GM23338 (cell line): ENCODE results near the gene APOL6. TPM values are rescaled to one million over a fixed set of nuclear protein-coding genes. Genes with fewer than 3 reads are reported as not detected.

Experiments
- ATAC-seq: fragments of 200-7000 bp; cut with Tn5 transposase; 3 replicates; pipeline ENCODE4 v1.9.1; 2020
- DNase-seq: peaks from one replicate; pipeline ENCODE4 v3.0.0-alpha.2; 2015; ENCODE audit warnings: low spot score
- H2AFZ ChIP-seq: fragments of 200-600 bp; sonication (generic); 2 replicates; pipeline ENCODE4 v1.8.0; 2016; ENCODE audit warnings: antibody characterized with exemption, mild to moderate bottlenecking, moderate library complexity
- H3F3A ChIP-seq: fragments of 200-600 bp; sonication (generic); replicated peaks from 2 replicates; pipeline ENCODE4 v1.8.0; 2017; ENCODE audit warnings: antibody characterized with exemption, mixed run types, low read depth
- H3K27ac ChIP-seq: fragments of 200-600 bp; sonication (generic); 2 replicates; pipeline ENCODE4 v1.6.1; 2016; ENCODE audit warnings: low read depth
- H3K27me3 ChIP-seq: fragments of 200-600 bp; sonication (generic); 2 replicates; pipeline ENCODE4 v1.8.0; 2016; ENCODE audit warnings: mild to moderate bottlenecking, mixed run types, moderate library complexity; ENCODE audit not compliant: insufficient read depth
- H3K36me3 ChIP-seq: fragments of 200-600 bp; sonication (generic); 2 replicates; pipeline ENCODE4 v1.8.0; 2016; ENCODE audit warnings: mild to moderate bottlenecking; ENCODE audit not compliant: insufficient read depth
- H3K4me1 ChIP-seq: fragments of 200-600 bp; sonication (generic); 2 replicates; pipeline ENCODE4 v1.8.0; 2016; ENCODE audit warnings: mild to moderate bottlenecking, moderate library complexity; ENCODE audit not compliant: insufficient read depth
- H3K4me2 ChIP-seq: fragments of 200-600 bp; sonication (generic); 2 replicates; pipeline ENCODE4 v1.7.1; 2017; ENCODE audit warnings: mixed run types
- H3K4me3 ChIP-seq: fragments of 200-600 bp; sonication (generic); 2 replicates; pipeline ENCODE4 v1.6.1; 2016; ENCODE audit warnings: mixed run types
- H3K79me2 ChIP-seq: fragments of 200-600 bp; sonication (generic); replicated peaks from 2 replicates; pipeline ENCODE4 v1.8.0; 2017; ENCODE audit warnings: mild to moderate bottlenecking; ENCODE audit not compliant: insufficient read depth
- H3K9me2 ChIP-seq: fragments of 200-600 bp; sonication (generic); 2 replicates; pipeline ENCODE4 v1.8.0; 2017; ENCODE audit not compliant: insufficient read depth
- H4K20me1 ChIP-seq: fragments of 200-600 bp; sonication (generic); replicated peaks from 2 replicates; pipeline ENCODE4 v1.8.0; 2017; ENCODE audit warnings: mild to moderate bottlenecking; ENCODE audit not compliant: insufficient read depth
- H3K27ac Mint-ChIP-seq: 2 replicates; pipeline ENCODE4 v1.8.0; 2020; ENCODE audit warnings: inconsistent platforms, mild to moderate bottlenecking, moderate library complexity, mixed read lengths
- H3K27me3 Mint-ChIP-seq: 3 replicates; pipeline ENCODE4 v1.8.0; 2022; ENCODE audit warnings: low read depth, mild to moderate bottlenecking, moderate library complexity, mixed read lengths, inconsistent platforms; ENCODE audit not compliant: insufficient read depth, poor library complexity
- H3K36me3 Mint-ChIP-seq: 3 replicates; pipeline ENCODE4 v1.8.0; 2021; ENCODE audit warnings: low read depth, mild to moderate bottlenecking, inconsistent platforms, moderate library complexity, mixed read lengths
- H3K4me1 Mint-ChIP-seq: 3 replicates; pipeline ENCODE4 v1.8.0; 2020; ENCODE audit warnings: mild to moderate bottlenecking, inconsistent platforms, mixed read lengths
- H3K4me3 Mint-ChIP-seq: 3 replicates; pipeline ENCODE4 v1.8.0; 2021; ENCODE audit warnings: moderate library complexity, mild to moderate bottlenecking, inconsistent platforms, mixed read lengths
- H3K9me3 Mint-ChIP-seq: 3 replicates; pipeline ENCODE4 v1.8.0; 2020; ENCODE audit warnings: moderate library complexity, mild to moderate bottlenecking, inconsistent platforms, mixed read lengths
- EZH2 ChIP-seq: fragments of 200-600 bp; sonication (generic); IDR thresholded peaks from one replicate; pipeline ENCODE4 v1.8.0; 2017; ENCODE audit warnings: antibody characterized with exemption, mild to moderate bottlenecking, low read depth; ENCODE audit not compliant: unreplicated experiment
- EZH2phosphoT487 ChIP-seq: fragments of 200-600 bp; sonication (generic); IDR thresholded peaks from one replicate; pipeline ENCODE4 v1.8.1; 2018; ENCODE audit warnings: antibody characterized with exemption; ENCODE audit not compliant: unreplicated experiment
- JUNB ChIP-seq: IDR thresholded peaks from one replicate; pipeline ENCODE4 v1.6.1; 2016; ENCODE audit warnings: antibody characterized with exemption; ENCODE audit not compliant: unreplicated experiment
- NANOG ChIP-seq: IDR thresholded peaks from 2 replicates; pipeline ENCODE4 v1.6.1; 2016; ENCODE audit warnings: antibody characterized with exemption, borderline replicate concordance
- REST ChIP-seq: IDR thresholded peaks from one replicate; pipeline ENCODE4 v1.6.1; 2018; ENCODE audit warnings: antibody characterized with exemption; ENCODE audit not compliant: unreplicated experiment
- STAT1 ChIP-seq: IDR thresholded peaks from one replicate; pipeline ENCODE4 v1.6.1; 2016; ENCODE audit warnings: antibody characterized with exemption; ENCODE audit not compliant: unreplicated experiment
- ZNF114 ChIP-seq: fragments of 250-450 bp; sonication (Bioruptor Pico); IDR thresholded peaks from 2 replicates; pipeline ENCODE4 v1.5.0; 2020; ENCODE audit warnings: mild to moderate bottlenecking, moderate library complexity
- ZNF462 ChIP-seq: fragments of 250-450 bp; sonication (Bioruptor Pico); IDR thresholded peaks from 2 replicates; pipeline ENCODE4 v1.5.0; 2020; ENCODE audit warnings: mild to moderate bottlenecking, moderate library complexity
- polyA plus RNA-seq: library from polyadenylated mRNA; unstranded; fragments of >200 nt; fragmentation: Nextera tagmentation; extraction: Ambion mirVana; gene quantifications from 2 replicates; pipeline ENCODE4 v1.2.1, GENCODE V29; 2016
- total RNA-seq: library from RNA; depleted of rRNA; stranded (reverse); fragments of >200 nt; shearing (Covaris generic); gene quantifications from 2 replicates; pipeline ENCODE4 v1.2.3, GENCODE V29; 2014
- TF ChIP-seq, protein P1 (sequence below), 2 experiments: fragments of 200-600 bp in 1 of 2; sonication (generic) in 1 of 2; conservative IDR thresholded peaks; 2 replicates each; pipeline versions ENCODE4 v1.5.1 to v1.6.1; 2016 to 2017; ENCODE audit warnings: antibody characterized with exemption in 2 of 2, low read depth in 2 of 2, mild to moderate bottlenecking in 2 of 2, moderate library complexity in 1 of 2
- TF ChIP-seq, protein P2 (sequence below): IDR thresholded peaks from 2 replicates; pipeline ENCODE4 v1.6.1; 2016; ENCODE audit warnings: antibody characterized with exemption

The APOL6 gene
- total and polyA plus RNA-seq, 2 experiments from 2014 or later: 0.10 to 0.14 TPM

GRCh38 chr22:35608088-35608487 is 40.2 kb upstream of the APOL6 start:
- DNase-seq: no peak
- no peak for ATAC-seq
- Mint-ChIP-seq H3K27ac (no peak overlapping the region), H3K4me3 (no peak overlapping the region), H3K27me3 (peaks cover 9% of the 10 kb centered on the region), H3K4me1 (0 out of 3 replicates have a peak, but pooled peaks cover 2% of the 10 kb centered on the region), H3K36me3 (no peaks in the 10 kb centered on the region), H3K9me3 (no peaks in the 10 kb centered on the region)
- no peaks in the 10 kb centered on the region for H3K9me2 ChIP-seq
- TF ChIP-seq, protein P1, sequence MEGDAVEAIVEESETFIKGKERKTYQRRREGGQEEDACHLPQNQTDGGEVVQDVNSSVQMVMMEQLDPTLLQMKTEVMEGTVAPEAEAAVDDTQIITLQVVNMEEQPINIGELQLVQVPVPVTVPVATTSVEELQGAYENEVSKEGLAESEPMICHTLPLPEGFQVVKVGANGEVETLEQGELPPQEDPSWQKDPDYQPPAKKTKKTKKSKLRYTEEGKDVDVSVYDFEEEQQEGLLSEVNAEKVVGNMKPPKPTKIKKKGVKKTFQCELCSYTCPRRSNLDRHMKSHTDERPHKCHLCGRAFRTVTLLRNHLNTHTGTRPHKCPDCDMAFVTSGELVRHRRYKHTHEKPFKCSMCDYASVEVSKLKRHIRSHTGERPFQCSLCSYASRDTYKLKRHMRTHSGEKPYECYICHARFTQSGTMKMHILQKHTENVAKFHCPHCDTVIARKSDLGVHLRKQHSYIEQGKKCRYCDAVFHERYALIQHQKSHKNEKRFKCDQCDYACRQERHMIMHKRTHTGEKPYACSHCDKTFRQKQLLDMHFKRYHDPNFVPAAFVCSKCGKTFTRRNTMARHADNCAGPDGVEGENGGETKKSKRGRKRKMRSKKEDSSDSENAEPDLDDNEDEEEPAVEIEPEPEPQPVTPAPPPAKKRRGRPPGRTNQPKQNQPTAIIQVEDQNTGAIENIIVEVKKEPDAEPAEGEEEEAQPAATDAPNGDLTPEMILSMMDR (conservative IDR thresholded peaks at IDR 0.05; ENCODE audit: low read depth in 2 of 2): no peak
- H3K4me2 ChIP-seq: no peak overlapping the region
- no peaks in the 10 kb centered on the region for H3K79me2 ChIP-seq
- H4K20me1 ChIP-seq: no peaks in the 10 kb centered on the region
- no peaks in the 10 kb centered on the region for H3K27me3 ChIP-seq
- H3K36me3 ChIP-seq: no peaks in the 10 kb centered on the region
- H3K27ac ChIP-seq: no peak overlapping the region
- H3K4me3 ChIP-seq: no peak overlapping the region
- H2AFZ ChIP-seq: no peak overlapping the region
- H3K4me1 ChIP-seq: no peaks in the 10 kb centered on the region
- H3F3A ChIP-seq: no peaks in the 10 kb centered on the region

- H3K9me2 ChIP-seq: no peaks in the 10 kb centered on the region
- H3K27me3 ChIP-seq: no peaks in the 10 kb centered on the region
- DNase-seq (no peak), ATAC-seq (no peak)
- no peak overlapping the region for H2AFZ ChIP-seq
- Mint-ChIP-seq H3K36me3 (no peaks in the 10 kb centered on the region), H3K27me3 (peaks cover 8% of the 10 kb centered on the region), H3K4me1 (0 out of 3 replicates have a peak, but pooled peaks cover 1% of the 10 kb centered on the region), H3K27ac (no peak overlapping the region), H3K9me3 (no peaks in the 10 kb centered on the region), H3K4me3 (no peak overlapping the region)
- no peaks in the 10 kb centered on the region for H3K4me1 ChIP-seq
- no peaks in the 10 kb centered on the region for H4K20me1 ChIP-seq
- H3K4me2 ChIP-seq: no peak overlapping the region
- no peaks in the 10 kb centered on the region for H3K36me3 ChIP-seq
- H3K79me2 ChIP-seq: no peaks in the 10 kb centered on the region
- no peak overlapping the region for H3K27ac ChIP-seq
- H3K4me3 ChIP-seq: no peak overlapping the region
- H3F3A ChIP-seq: no peaks in the 10 kb centered on the region
- no peak for TF ChIP-seq NANOG
- TF ChIP-seq, protein P2, sequence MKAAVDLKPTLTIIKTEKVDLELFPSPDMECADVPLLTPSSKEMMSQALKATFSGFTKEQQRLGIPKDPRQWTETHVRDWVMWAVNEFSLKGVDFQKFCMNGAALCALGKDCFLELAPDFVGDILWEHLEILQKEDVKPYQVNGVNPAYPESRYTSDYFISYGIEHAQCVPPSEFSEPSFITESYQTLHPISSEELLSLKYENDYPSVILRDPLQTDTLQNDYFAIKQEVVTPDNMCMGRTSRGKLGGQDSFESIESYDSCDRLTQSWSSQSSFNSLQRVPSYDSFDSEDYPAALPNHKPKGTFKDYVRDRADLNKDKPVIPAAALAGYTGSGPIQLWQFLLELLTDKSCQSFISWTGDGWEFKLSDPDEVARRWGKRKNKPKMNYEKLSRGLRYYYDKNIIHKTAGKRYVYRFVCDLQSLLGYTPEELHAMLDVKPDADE: no peak
- no peak for TF ChIP-seq JUNB
- TF ChIP-seq STAT1: no peak
- no peak for TF ChIP-seq EZH2
- no peak for TF ChIP-seq ZNF462 (CRISPR knock-in tag)
- no peak for TF ChIP-seq REST
- TF ChIP-seq EZH2phosphoT487: no peak
- no peak for TF ChIP-seq ZNF114 (CRISPR knock-in tag)
Observed at GRCh38 chr22:35609261-35609660, 39.0 kb upstream of the APOL6 start.
